Tibial nerve (tissue), 4 donors: ENCODE results near the gene SLC25A27.

ENCODE experiments used
- CTCF ChIP-seq, 5 experiments: fragments of 200-600 bp in 3 of 5; fragments of 450-650 bp in 2 of 5; sonication (generic) in 3 of 5; IDR thresholded peaks; one replicate each; pipeline ENCODE4 v1.5.1; 2016 to 2019; ENCODE audit warnings: antibody characterized with exemption in 5 of 5, mild to moderate bottlenecking in 3 of 5, moderate library complexity in 2 of 5
- EP300 ChIP-seq, 2 donors: sonication (generic); formaldehyde crosslinking; IDR thresholded peaks; one replicate each; pipeline ENCODE4 v1.6.1; 2017; ENCODE audit warnings: antibody characterized with exemption in 2 of 2, mild to moderate bottlenecking in 1 of 2
- POLR2A ChIP-seq, 2 donors: fragments of 450-650 bp; IDR thresholded peaks; one replicate each; pipeline ENCODE4 v1.6.1; 2017; ENCODE audit warnings: antibody characterized with exemption in 2 of 2, mild to moderate bottlenecking in 2 of 2, moderate library complexity in 2 of 2

- no peak for TF ChIP-seq CTCF (IDR thresholded peaks at IDR 0.05)
- no peak for TF ChIP-seq EP300 (IDR thresholded peaks at IDR 0.05)
- no peak for TF ChIP-seq POLR2A (IDR thresholded peaks at IDR 0.05)
Observed at GRCh38 chr6:46651006-46651405, 1.8 kb upstream of the SLC25A27 start.
